Activated CD4-positive, alpha-beta T cell treated with anti-CD3 and anti-CD28 coated beads for 48 hours (primary cell): Measurements from ENCODE around the gene TRAF3IP1.
"Not testable (repeated sequence)": the region's sequence is repeated elsewhere in the genome, so short reads cannot be mapped to it uniquely, and the experiment has no call there.

ENCODE experiments used
- DNase-seq: peaks from one replicate; pipeline ENCODE4 v3.0.0-alpha.2; 2020

Gene TRAF3IP1

GRCh38 chr2:238383135-238383534 is 62.8 kb downstream of the TRAF3IP1 start:
- DNase-seq: no peak

- no peak for DNase-seq
Measured at GRCh38 chr2:238383743-238384380, 63.5 kb downstream of the TRAF3IP1 start.

- no peak for DNase-seq
Measured at GRCh38 chr2:238387332-238387731, 67.0 kb downstream of the TRAF3IP1 start.

GRCh38 chr2:238388794-238389193 is 68.5 kb downstream of the TRAF3IP1 start:
- no peak for DNase-seq

- DNase-seq: no peak
Measured at GRCh38 chr2:238389988-238390589, 69.8 kb downstream of the TRAF3IP1 start.

GRCh38 chr2:238391042-238391689 is 70.8 kb downstream of the TRAF3IP1 start:
- no peak for DNase-seq

GRCh38 chr2:238396663-238397062 is 76.3 kb downstream of the TRAF3IP1 start:
- DNase-seq: no peak

- no peak for DNase-seq
Measured at GRCh38 chr2:238397356-238397755, 77.0 kb downstream of the TRAF3IP1 start.

- no peak for DNase-seq
Measured at GRCh38 chr2:238398577-238398976, 78.3 kb downstream of the TRAF3IP1 start.

GRCh38 chr2:238399094-238399493 is 78.8 kb downstream of the TRAF3IP1 start:
- no peak for DNase-seq

- DNase-seq: no peak
Measured at GRCh38 chr2:238401551-238401950, 81.2 kb downstream of the TRAF3IP1 start.

- DNase-seq: no peak
Measured at GRCh38 chr2:238403632-238404405, 83.5 kb downstream of the TRAF3IP1 start.

GRCh38 chr2:238404406-238405216 is 84.3 kb downstream of the TRAF3IP1 start:
- no peak for DNase-seq

- DNase-seq: not testable (repeated sequence)
Measured at GRCh38 chr2:238405217-238405555, 84.9 kb downstream of the TRAF3IP1 start.

GRCh38 chr2:238406221-238406997 is 86.1 kb downstream of the TRAF3IP1 start:
- no peak for DNase-seq

- DNase-seq: no peak
Measured at GRCh38 chr2:238406998-238407285, 86.6 kb downstream of the TRAF3IP1 start.

GRCh38 chr2:238407566-238407965 is 87.2 kb downstream of the TRAF3IP1 start:
- no peak for DNase-seq

- no peak for DNase-seq
Measured at GRCh38 chr2:238408615-238409340, 88.5 kb downstream of the TRAF3IP1 start.

GRCh38 chr2:238409341-238410199 is 89.3 kb downstream of the TRAF3IP1 start:
- DNase-seq: no peak

GRCh38 chr2:238412067-238412767 is 91.9 kb downstream of the TRAF3IP1 start:
- DNase-seq: no peak
